Spleen (tissue), 7 donors: ENCODE measurements around the gene DCUN1D3.

ENCODE experiments used
- CTCF ChIP-seq, 11 experiments: fragments of 200-600 bp in 7 of 11; fragments of 450-650 bp in 4 of 11; sonication (generic) in 4 of 11; IDR thresholded peaks in 8 of 11; conservative IDR thresholded peaks in 3 of 11; 1 replicate in 7 of 11; 2 replicates in 4 of 11; pipeline versions ENCODE4 v1.4.0 to v1.8.0; 2016 to 2021; ENCODE audit warnings: antibody characterized with exemption in 11 of 11, inconsistent platforms in 4 of 11, mild to moderate bottlenecking in 1 of 11
- POLR2A ChIP-seq, 3 donors: fragments of 450-650 bp; IDR thresholded peaks; one replicate each; pipeline ENCODE4 v1.5.1; 2017; ENCODE audit warnings: antibody characterized with exemption in 3 of 3, mild to moderate bottlenecking in 1 of 3
- donor health status: DM: no; HTN: no; CAD: no; lungs with moderate emphysema.
- donor health status: DM: no; HTN: no; CAD: no.
- donor health status: DM: no; HTN: no; CAD: no.

- TF ChIP-seq CTCF (IDR thresholded peaks at IDR 0.05 in 8 of 11, conservative IDR thresholded peaks at IDR 0.05 in 3 of 11), result no peak
- TF ChIP-seq POLR2A (IDR thresholded peaks at IDR 0.05), result no peak
Observed at GRCh38 chr16:20925751-20926150, 25.6 kb upstream of the DCUN1D3 start.
